Measurements from ENCODE around the gene MIF4GD.
"Not testable (repeated sequence)": the region's sequence is repeated elsewhere in the genome, so short reads cannot be mapped to it uniquely, and the experiment has no call there.

DNA sequence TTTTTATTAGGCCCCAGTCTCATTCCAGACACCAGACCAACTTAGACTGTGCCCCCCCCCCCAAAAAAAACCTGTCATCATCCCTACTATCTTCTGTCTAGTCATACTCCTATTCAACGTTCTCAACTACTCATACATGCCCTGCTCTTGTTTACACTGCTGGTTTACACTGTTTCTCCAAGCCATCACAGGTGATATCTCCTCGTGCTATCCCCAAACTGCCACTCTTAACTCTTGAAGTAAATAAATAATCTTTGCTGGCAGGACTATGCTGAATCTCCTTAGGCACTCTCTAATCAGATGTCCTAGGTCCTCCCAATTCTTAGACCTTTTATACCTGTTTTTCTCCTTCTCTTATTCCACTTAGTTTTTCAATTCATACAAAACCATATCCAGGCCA is 13.8 kb downstream of the MIF4GD start:
- TF ChIP-seq EZH2phosphoT487 (IDR thresholded peaks at IDR 0.05; ENCODE audit: low read depth, severe bottlenecking, unreplicated experiment) = not testable (repeated sequence)
- TF ChIP-seq, protein P1, sequence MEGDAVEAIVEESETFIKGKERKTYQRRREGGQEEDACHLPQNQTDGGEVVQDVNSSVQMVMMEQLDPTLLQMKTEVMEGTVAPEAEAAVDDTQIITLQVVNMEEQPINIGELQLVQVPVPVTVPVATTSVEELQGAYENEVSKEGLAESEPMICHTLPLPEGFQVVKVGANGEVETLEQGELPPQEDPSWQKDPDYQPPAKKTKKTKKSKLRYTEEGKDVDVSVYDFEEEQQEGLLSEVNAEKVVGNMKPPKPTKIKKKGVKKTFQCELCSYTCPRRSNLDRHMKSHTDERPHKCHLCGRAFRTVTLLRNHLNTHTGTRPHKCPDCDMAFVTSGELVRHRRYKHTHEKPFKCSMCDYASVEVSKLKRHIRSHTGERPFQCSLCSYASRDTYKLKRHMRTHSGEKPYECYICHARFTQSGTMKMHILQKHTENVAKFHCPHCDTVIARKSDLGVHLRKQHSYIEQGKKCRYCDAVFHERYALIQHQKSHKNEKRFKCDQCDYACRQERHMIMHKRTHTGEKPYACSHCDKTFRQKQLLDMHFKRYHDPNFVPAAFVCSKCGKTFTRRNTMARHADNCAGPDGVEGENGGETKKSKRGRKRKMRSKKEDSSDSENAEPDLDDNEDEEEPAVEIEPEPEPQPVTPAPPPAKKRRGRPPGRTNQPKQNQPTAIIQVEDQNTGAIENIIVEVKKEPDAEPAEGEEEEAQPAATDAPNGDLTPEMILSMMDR (IDR thresholded peaks at IDR 0.05; ENCODE audit: poor library complexity) = not testable (repeated sequence)
